Fibroblast of skin of abdomen (primary cell): Measurements from ENCODE around the gene FDX1.

Experiments used
- DNase-seq: peaks from one replicate; pipeline ENCODE4 v3.0.0-alpha.2; 2013

The FDX1 gene

DNA sequence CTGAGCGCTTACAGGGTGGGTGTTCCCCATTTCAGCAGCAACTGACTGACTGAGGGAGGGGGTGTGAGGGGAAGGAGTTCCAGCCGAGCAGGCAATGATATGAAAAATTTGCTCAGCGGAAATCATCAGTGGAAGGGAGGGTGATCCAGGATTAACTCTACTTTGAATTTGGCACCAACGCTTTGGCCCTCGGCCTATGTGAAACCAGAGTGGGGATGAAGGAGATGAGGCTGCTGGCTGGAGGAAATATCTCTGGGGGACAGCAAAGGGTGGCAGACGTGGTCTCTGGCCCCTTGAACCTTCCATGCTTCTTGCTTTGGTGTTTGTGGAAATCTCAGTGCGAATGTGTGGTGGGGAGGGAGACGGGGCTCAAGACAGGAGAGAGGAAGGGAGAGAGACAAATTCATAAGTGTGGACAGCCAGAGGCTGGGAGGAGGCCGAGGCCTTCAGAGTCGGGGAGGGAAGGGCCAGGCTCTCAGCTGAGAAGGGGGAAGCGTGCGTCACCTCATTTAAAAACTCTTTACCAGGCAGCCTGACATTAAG, 83.6 kb downstream of the FDX1 start:
- DNase-seq: no peak

DNA sequence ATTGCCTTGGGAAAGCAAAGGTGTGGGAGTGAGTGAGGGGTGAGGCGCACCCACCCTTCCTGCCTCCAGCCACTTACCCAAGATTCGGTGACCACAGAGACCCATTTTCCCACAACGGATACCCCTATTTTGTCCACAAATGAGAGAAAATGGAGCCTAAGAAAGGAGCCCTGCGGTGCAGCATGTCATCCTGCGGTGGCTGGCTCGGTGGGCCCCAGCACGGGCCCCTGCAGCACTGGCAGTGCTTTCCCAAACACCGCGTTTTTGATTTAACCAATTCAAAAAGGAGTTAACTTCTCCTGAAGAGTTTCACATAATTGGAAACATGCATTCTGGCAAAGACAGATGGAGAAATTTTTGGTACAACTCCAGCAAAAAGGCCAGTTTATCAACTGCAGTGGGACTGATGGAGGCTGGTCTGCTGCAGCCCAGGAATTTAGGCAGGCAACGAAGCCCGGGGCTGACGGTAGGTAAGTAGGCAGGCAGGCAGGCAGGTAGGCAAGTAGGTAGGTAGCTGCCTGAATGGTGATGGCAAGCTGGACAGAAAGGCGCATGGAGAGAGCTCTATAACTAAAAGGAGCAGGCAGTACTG, 84.2 kb downstream of the FDX1 start:
- peak; percentile 77 for DNase-seq
